Gastrocnemius medialis (tissue), 4 donors: ENCODE measurements around the gene GSTP1.

Source experiments
- CTCF ChIP-seq, 5 experiments: fragments of 450-650 bp in 3 of 5; fragments of 200-600 bp in 2 of 5; sonication (generic) in 2 of 5; IDR thresholded peaks in 4 of 5; conservative IDR thresholded peaks in 1 of 5; 1 replicate in 4 of 5; 2 replicates in 1 of 5; pipeline ENCODE4 v1.5.1; 2016 to 2019; ENCODE audit warnings: antibody characterized with exemption in 5 of 5, mild to moderate bottlenecking in 3 of 5, moderate library complexity in 3 of 5
- POLR2A ChIP-seq, 2 donors: fragments of 450-650 bp; IDR thresholded peaks; one replicate each; pipeline ENCODE4 v1.6.1; 2017; ENCODE audit warnings: antibody characterized with exemption in 2 of 2, mild to moderate bottlenecking in 2 of 2, moderate library complexity in 2 of 2

- TF ChIP-seq POLR2A (IDR thresholded peaks at IDR 0.05) (no peak), CTCF (IDR thresholded peaks at IDR 0.05 in 4 of 5, conservative IDR thresholded peaks at IDR 0.05 in 1 of 5) (no peak)
Observed at GRCh38 chr11:67542971-67543370, 40.6 kb upstream of the GSTP1 start.
